Hematopoietic multipotent progenitor cell (in vitro differentiated cells): ENCODE data around the gene MAP3K20. TPM values are rescaled to one million over a fixed set of nuclear protein-coding genes. Genes with fewer than 3 reads are reported as not detected.
"Not testable (repeated sequence)": the region's sequence is repeated elsewhere in the genome, so short reads cannot be mapped to it uniquely, and the experiment has no call there.

Source experiments
- DNase-seq, 3 donors: peaks; one replicate each; pipeline ENCODE4 v3.0.0-alpha.2; 2011 to 2015; ENCODE audit warnings: low read depth in 2 of 3, low spot score in 2 of 3
- total RNA-seq: library from RNA; depleted of rRNA; stranded (reverse); fragments of >200 nt; gene quantifications from one replicate; pipeline ENCODE4 v1.2.3, GENCODE V29; 2012

MAP3K20 gene
- total RNA-seq, 1 donor: 10.2 TPM

DNA sequence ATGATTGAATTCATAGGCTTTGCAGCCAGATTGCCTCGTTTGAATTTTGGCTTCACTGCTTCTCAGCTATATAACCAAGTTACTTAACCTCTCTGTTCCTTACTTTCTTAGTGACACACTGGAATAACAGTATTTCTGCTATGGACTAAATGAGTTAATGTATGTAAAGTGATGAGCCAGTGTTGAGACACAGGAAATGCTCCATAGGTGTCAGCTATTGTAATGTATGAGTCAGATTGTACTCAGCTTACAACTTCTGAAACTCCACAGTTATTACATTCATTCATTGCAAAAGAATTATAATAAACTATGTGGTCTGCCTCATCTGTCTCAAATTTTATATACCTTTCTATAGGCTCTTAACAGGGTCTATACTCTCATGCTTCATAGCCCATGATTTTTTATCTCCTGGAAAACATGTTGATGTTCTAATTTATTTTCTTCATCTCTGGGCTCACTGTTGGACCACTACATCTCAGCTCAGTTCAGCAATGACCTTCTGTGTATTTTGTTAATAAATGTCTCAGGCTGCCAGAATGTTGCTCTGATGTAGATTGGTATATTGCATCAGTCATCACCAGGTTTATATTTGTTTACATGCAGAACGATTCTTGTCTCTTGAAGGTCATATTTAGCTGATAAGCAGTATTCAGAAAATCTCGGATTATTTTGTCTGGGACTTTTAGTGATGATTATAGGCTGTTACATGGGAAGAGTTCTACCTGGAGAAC is 76.2 kb downstream of the MAP3K20 start:
- no peak for DNase-seq

DNA sequence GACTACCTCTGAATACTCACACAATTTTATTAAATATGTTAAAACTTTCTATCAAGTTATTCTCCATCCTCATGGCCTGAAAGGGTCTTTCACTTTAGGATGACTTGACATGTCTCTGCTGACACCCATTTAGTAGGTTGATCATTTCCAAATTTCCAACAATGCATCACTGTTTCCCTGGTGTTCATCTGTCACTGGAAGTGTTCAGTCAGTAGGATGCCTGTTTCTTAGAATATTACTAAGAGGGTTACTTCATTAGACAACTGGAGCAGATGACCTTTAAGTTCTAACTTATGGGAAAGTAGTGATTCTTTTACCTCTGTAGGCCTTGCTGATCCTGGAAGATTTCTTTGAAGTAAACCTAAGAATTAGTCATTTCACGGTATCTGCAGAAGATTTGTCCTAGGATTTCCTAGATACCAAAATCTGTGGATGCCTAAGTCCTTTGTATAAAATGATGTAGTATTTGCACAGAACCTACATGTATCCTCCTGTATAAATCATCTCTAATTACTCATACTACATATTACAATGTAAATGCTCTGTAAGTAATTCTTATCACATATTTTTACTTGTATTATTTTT is 77.7 kb downstream of the MAP3K20 start:
- DNase-seq: no peak

GRCh38 chr2:173157676-173158293 is 82.1 kb downstream of the MAP3K20 start:
- DNase-seq: no peak

DNA sequence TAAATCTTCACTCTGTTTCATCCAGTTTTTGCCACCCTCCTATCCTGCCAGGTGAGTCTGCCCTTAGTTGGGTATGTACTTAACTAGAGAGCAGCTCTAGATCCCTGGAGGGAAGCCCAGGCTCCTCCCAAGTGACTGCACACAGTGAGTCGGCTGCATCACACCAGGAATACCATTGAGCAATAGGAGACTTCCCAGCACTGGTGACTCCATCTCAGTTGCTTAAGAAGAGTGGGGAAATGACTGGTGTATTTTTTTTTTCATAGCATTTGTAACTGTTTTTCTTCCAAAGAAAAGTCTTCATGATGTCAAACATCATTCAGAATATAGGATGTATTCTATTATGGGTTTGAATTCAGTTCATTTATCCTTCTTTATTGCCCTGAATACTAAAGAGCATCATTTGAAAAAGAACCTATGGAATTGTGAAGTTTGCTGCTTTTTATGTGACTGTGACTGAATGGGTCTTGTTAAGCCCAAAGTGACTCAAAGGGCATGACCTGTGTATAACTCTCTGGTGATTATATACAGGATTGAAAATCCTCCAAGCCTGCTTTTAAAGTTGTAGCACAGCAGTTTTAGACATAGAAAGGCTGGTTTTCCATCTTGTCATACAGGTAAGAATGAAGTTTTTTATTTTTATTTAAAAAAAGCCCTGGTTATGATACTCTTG is 84.3 kb downstream of the MAP3K20 start:
- no peak for DNase-seq

DNA sequence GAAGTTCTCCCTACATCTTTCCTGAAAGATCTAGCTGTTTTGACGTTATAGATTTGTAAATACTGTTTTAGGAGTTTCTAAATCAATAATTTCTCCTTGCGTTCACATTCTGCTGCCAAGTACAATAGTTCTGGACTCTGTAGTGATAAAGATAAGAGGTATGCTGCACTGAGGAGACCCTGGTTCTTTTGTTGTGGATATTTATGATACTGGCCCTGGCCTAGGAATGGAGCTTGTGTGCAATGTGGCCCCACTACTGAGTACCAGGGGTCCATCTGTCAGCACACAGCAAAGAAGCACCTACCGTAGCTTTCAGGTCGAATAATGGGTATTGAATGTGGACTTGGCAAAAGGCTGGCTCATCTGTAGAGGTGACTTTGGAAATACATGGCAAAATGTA is 85.0 kb downstream of the MAP3K20 start:
- DNase-seq: no peak

GRCh38 chr2:173161040-173161439 is 85.4 kb downstream of the MAP3K20 start:
- no peak for DNase-seq

GRCh38 chr2:173161507-173161906 is 85.9 kb downstream of the MAP3K20 start:
- no peak for DNase-seq

DNA sequence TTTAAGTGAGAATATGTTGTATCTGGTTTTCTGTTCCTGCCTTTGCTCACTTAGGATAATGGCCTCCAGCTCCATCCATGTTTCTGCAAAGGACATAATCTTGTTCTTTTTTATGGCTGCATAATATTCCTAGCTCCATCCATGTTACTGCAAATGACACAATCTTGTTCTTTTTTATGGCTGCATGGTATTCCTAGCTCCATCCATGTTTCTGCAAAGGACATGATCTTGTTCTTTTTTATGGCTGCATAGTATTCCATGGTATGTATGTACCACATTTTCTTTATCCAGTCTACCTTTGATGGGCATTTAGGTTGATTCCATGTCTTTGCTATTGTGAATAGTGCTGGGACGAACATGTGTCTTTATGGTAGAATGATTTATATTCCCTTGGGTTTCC is 87.7 kb downstream of the MAP3K20 start:
- not testable (repeated sequence) for DNase-seq

GRCh38 chr2:173164396-173164795 is 88.8 kb downstream of the MAP3K20 start:
- no peak for DNase-seq

- no peak for DNase-seq
Measured at GRCh38 chr2:173165443-173166238, 90.0 kb downstream of the MAP3K20 start.

GRCh38 chr2:173171321-173171720 is 95.7 kb downstream of the MAP3K20 start:
- DNase-seq: no peak

DNA sequence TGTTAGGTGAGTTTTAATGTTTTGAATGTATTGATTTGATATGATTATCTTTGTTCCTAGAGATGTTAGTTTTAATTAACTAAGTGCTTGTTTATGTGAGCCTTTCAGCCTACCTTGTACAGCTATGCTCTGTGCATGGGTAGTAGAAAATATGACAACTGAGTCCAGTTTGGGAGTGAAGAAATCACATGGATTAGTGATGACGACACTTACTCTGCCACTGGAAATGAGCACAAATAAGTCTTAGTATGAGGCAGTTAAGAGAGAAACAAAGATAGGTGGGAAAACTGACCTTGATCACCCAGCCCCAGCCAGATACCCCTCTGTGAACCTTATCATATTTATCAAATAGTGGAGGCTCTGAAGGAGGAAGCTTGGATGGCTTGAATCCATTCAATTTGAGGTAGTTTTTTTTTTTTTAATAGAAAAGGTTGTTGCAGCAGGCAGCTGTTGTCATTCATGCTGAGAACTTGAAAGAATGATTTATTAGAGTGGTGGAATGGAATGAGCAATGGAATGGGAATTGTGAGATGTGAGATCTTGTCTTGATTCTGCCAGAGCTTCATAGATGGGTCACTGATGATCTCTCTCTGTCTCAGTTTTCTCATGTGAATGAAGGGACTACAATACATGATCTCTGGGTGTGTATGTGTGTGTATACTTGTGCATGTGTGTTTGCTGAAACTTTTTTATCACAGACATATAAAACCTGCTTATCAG is 96.4 kb downstream of the MAP3K20 start:
- DNase-seq: no peak

DNA sequence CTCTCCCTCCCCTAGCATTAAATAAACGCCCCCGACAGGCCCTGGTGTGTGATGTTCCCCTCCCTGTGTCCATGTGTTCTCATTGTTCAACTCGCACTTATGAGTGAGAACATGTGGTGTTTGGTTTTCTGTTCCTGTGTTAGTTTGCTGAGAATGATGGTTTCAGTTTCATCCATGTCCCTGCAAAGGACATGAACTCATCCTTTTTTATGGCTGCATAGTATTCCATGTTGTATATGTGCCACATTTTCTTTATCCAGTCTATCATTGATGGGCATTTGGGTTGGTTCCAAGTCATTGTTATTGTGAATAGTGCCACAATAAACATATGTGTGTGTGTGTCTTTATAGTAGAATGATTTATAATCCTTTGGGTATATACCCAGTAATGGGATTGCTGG is 98.7 kb downstream of the MAP3K20 start:
- DNase-seq: not testable (repeated sequence)

GRCh38 chr2:173175222-173175621 is 99.6 kb downstream of the MAP3K20 start:
- DNase-seq: no peak

DNA sequence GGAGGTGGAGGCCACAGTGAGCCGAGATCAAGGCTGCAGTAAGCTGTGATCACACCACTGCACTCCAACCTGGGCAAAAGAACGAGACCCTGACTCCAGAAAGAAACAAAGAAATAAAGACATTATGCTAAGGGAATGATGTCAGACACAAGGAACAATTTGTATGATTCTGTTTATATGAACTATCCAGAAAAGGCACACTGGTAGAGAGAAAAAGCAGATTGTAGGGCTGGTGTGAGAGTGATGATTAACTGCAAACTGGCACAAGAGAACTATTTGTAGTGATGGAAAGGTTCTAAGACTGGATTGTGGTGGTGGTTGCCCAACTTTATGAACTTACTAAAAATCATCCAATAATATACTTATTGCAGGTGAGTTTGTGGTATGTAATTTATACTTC is 106.3 kb downstream of the MAP3K20 start:
- DNase-seq: no peak

DNA sequence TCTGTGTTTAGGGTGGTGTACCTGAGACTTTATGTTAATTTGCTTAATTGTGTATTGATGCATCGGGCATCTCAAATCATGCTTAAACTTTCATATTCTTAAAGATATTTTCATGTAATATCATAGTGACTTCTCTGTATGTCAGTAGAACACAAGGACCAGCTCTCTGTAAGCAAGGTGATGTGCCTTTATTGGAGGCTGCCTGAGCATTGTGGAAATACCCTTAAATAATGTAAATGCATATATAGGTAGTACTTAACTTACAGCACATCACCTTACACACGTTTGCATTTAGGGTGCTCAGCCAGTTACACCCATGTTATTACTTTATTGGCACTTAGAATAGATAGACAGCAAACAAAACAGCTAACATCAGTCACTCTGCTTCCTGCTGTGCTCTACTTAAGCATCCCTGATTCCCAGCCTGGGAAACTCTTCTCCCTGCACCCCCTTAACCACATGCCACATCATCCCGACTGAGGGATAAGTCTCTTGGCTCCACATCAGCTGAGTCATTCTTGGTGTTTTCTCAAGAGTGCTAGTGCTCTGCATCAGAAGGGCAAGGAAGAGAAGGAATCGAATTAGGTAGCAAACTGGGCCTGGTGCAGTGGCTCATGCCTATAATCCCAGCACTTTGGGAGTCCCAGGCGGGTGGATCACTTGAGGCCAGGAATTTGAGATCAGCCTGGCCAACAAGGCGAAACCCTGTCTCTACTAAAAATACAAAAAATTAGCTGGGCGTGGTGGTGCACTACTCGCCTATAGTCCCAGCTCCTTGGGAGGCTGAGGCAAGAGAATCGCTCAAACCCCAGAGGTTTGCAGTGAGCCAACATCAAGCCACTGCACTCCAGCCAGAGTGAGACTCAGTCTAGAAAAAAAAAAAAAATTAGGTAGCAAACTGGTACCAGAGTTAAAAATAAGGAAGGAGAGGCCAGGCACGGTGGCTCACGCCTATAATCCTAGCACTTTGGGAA is 108.7 kb downstream of the MAP3K20 start:
- DNase-seq: no peak

- no peak for DNase-seq
Measured at GRCh38 chr2:173185437-173185836, 109.8 kb downstream of the MAP3K20 start.

GRCh38 chr2:173187941-173188788 is 112.5 kb downstream of the MAP3K20 start:
- DNase-seq: no peak
